Activated effector memory CD4-positive, alpha-beta T cell treated with anti-CD3 and anti-CD28 coated beads, Interleukin-2, amount 50 U/mL, for 16 hours (primary cell): ENCODE data around the gene AFMID.

Source experiments
- DNase-seq: peaks from one replicate; pipeline ENCODE4 v3.0.0-alpha.2; 2020

Gene AFMID

GRCh38 chr17:78180083-78180482, 7.1 kb upstream of the AFMID start:
- no peak for DNase-seq

GRCh38 chr17:78180508-78180907, 6.7 kb upstream of the AFMID start:
- DNase-seq = no peak

GRCh38 chr17:78182504-78182903, 4.7 kb upstream of the AFMID start:
- no peak for DNase-seq

- no peak for DNase-seq
Measured at GRCh38 chr17:78183916-78184315, 3.2 kb upstream of the AFMID start.

GRCh38 chr17:78184351-78184750, 2.8 kb upstream of the AFMID start:
- no peak for DNase-seq

- no peak for DNase-seq
Measured at GRCh38 chr17:78184868-78185267, 2.3 kb upstream of the AFMID start.

- no peak for DNase-seq
Measured at GRCh38 chr17:78185981-78186691, 1.0 kb upstream of the AFMID start.

GRCh38 chr17:78196716-78197115, 9.6 kb downstream of the AFMID start:
- no peak for DNase-seq

GRCh38 chr17:78197147-78197832, 10.1 kb downstream of the AFMID start:
- no peak for DNase-seq

GRCh38 chr17:78200451-78200850, 13.3 kb downstream of the AFMID start:
- no peak for DNase-seq

GRCh38 chr17:78202666-78203065, 15.5 kb downstream of the AFMID start:
- DNase-seq = no peak

- no peak for DNase-seq
Measured at GRCh38 chr17:78204387-78205123, 17.4 kb downstream of the AFMID start.

GRCh38 chr17:78205124-78205775, 18.1 kb downstream of the AFMID start:
- no peak for DNase-seq

GRCh38 chr17:78206298-78206697, 19.1 kb downstream of the AFMID start:
- DNase-seq = no peak

- no peak for DNase-seq
Measured at GRCh38 chr17:78208486-78208885, 21.3 kb downstream of the AFMID start.

GRCh38 chr17:78210111-78210510, 22.9 kb downstream of the AFMID start:
- no peak for DNase-seq

GRCh38 chr17:78211032-78211431, 23.9 kb downstream of the AFMID start:
- DNase-seq = no peak

GRCh38 chr17:78214016-78214705, 27.0 kb downstream of the AFMID start, which contains the start of gene BIRC5:
BIRC5 (plus strand) TSS chr17:78214253; CDS start chr17:78214317, 64 bp downstream.
- DNase-seq = peak; percentile 97

GRCh38 chr17:78214706-78215061, 27.5 kb downstream of the AFMID start:
- DNase-seq = no peak

- DNase-seq = no peak
Measured at GRCh38 chr17:78219396-78220150, 32.4 kb downstream of the AFMID start.

GRCh38 chr17:78223061-78223460, 35.9 kb downstream of the AFMID start:
- DNase-seq = no peak

GRCh38 chr17:78223765-78224164, 36.6 kb downstream of the AFMID start:
- no peak for DNase-seq
